ENCODE measurements around the gene ACAA1. TPM values are rescaled to one million over a fixed set of nuclear protein-coding genes. Genes with fewer than 3 reads are reported as not detected.

The ACAA1 gene
- total and polyA plus RNA-seq, 9 of the 15 experiments (the other 6 are each of a cell fraction or from before 2014, with no cell fraction given): 4.0 to 88.9 (median 57.2) TPM

DNA sequence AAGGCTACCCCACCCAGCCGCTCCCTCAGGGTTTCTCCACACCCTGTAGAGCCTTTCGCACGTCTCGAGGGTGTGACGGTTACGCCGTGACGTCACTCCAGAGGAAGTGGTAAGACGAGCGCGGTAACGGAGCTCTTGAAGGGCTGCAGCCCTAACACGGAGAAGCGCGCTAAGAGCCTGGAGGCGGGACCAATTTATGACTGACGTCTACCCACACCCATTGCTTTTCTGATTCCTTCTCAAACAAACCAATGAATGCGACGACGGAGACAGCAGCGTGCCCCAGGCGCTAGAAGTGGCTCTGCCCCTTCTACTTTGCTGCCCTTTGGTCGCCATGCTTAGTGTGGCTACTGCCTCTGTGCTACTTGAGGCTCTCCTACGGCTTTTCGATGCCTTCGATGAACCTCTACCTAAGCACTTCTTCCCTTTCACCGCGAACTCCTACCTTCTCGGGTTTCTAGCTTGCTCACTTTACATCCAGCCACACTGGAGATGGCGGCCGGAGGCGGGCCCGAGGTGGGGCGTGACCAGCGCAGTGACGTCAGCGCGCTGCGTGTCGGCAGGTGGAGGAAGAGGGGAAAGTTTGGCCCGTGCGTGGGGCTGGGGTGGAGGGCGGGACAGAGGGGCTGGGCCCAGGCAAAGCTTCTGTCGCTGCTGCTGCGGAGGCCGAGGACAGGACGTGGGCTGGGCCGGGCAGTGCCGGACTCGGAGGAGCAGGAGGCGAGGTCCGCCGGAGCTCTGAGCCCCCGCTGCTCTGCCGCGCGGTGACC lies 28.2 kb upstream of the ACAA1 start, which contains the start of gene OXSR1 (continued):
- peak; percentile 67; the same call in 1 of the 2 replicates for TF ChIP-seq CBFB (CRISPR knock-in tag; IDR thresholded peaks at IDR 0.05)
- TF ChIP-seq NBN (IDR thresholded peaks at IDR 0.05; ENCODE audit: low read depth): peak; percentile 100
- no peak for TF ChIP-seq ZKSCAN8 (CRISPR knock-in tag; IDR thresholded peaks at IDR 0.05)
- peak; percentile 86 for TF ChIP-seq POLR2A (conservative IDR thresholded peaks at IDR 0.05)
- no peak for TF ChIP-seq ZNF184 (CRISPR knock-in tag; IDR thresholded peaks at IDR 0.05)
- no peak for TF ChIP-seq MTF1 (CRISPR knock-in tag; IDR thresholded peaks at IDR 0.05; ENCODE audit: borderline replicate concordance)
- TF ChIP-seq E2F3 (CRISPR knock-in tag; IDR thresholded peaks at IDR 0.05): 0 out of 2 replicates have a peak, but pooled peaks have one; percentile 28
- TF ChIP-seq ARHGAP35 (IDR thresholded peaks at IDR 0.05; ENCODE audit: partially characterized antibody): no peak
- no peak for TF ChIP-seq BRF2 (IDR thresholded peaks at IDR 0.05; ENCODE audit: borderline replicate concordance, insufficient read depth, insufficient read length)
- TF ChIP-seq SMARCB1 (IDR thresholded peaks at IDR 0.05; ENCODE audit: insufficient read length, low read depth): no peak
- no peak for TF ChIP-seq ZNF165 (CRISPR knock-in tag; IDR thresholded peaks at IDR 0.05; ENCODE audit: borderline replicate concordance)
- no peak for TF ChIP-seq KDM1A (IDR thresholded peaks at IDR 0.05)
- no peak for TF ChIP-seq ZNF212 (CRISPR knock-in tag; IDR thresholded peaks at IDR 0.05)
- peak; percentile 61; the same call in 1 of the 2 replicates for TF ChIP-seq ERF (CRISPR knock-in tag; IDR thresholded peaks at IDR 0.05)
- no peak for TF ChIP-seq SMAD3 (CRISPR knock-in tag; conservative IDR thresholded peaks at IDR 0.05)
- TF ChIP-seq, protein P1, sequence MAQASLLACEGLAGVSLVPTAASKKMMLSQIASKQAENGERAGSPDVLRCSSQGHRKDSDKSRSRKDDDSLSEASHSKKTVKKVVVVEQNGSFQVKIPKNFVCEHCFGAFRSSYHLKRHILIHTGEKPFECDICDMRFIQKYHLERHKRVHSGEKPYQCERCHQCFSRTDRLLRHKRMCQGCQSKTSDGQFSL (CRISPR knock-in tag; IDR thresholded peaks at IDR 0.05): no peak
- TF ChIP-seq, protein P1 (tag; IDR thresholded peaks at IDR 0.05): no peak
- peak; percentile 94 for TF ChIP-seq L3MBTL2 (IDR thresholded peaks at IDR 0.05)
- peak; percentile 85 for TF ChIP-seq HCFC1 (IDR thresholded peaks at IDR 0.05; ENCODE audit: low read depth, low read length)
- no peak for TF ChIP-seq ZNF76 (CRISPR knock-in tag; IDR thresholded peaks at IDR 0.05; ENCODE audit: borderline replicate concordance)
- no peak for TF ChIP-seq HMGN3 (IDR thresholded peaks at IDR 0.05; ENCODE audit: borderline replicate concordance, extremely low read depth, insufficient read length, low read depth, low read length)
- TF ChIP-seq ILK (tag; IDR thresholded peaks at IDR 0.05; ENCODE audit: borderline replicate concordance, low read depth): no peak
- no peak; the same call in 1 of the 2 replicates for TF ChIP-seq HDAC2 (IDR thresholded peaks at IDR 0.05)
- TF ChIP-seq NEUROD1 (IDR thresholded peaks at IDR 0.05; ENCODE audit: borderline replicate concordance, low read depth, low read length, partially characterized antibody): peak; percentile 79
- TF ChIP-seq KLF1 (tag; IDR thresholded peaks at IDR 0.05): no peak; the same call in 1 of the 2 replicates
- TF ChIP-seq, protein P2, sequence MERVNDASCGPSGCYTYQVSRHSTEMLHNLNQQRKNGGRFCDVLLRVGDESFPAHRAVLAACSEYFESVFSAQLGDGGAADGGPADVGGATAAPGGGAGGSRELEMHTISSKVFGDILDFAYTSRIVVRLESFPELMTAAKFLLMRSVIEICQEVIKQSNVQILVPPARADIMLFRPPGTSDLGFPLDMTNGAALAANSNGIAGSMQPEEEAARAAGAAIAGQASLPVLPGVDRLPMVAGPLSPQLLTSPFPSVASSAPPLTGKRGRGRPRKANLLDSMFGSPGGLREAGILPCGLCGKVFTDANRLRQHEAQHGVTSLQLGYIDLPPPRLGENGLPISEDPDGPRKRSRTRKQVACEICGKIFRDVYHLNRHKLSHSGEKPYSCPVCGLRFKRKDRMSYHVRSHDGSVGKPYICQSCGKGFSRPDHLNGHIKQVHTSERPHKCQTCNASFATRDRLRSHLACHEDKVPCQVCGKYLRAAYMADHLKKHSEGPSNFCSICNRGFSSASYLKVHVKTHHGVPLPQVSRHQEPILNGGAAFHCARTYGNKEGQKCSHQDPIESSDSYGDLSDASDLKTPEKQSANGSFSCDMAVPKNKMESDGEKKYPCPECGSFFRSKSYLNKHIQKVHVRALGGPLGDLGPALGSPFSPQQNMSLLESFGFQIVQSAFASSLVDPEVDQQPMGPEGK (CRISPR knock-in tag; IDR thresholded peaks at IDR 0.05; ENCODE audit: borderline replicate concordance): no peak

Measured in K562 (cell line).